ENCODE data around the gene GPR78.
"Not testable (repeated sequence)": the region's sequence is repeated elsewhere in the genome, so short reads cannot be mapped to it uniquely, and the experiment has no call there.

Gene GPR78

DNA sequence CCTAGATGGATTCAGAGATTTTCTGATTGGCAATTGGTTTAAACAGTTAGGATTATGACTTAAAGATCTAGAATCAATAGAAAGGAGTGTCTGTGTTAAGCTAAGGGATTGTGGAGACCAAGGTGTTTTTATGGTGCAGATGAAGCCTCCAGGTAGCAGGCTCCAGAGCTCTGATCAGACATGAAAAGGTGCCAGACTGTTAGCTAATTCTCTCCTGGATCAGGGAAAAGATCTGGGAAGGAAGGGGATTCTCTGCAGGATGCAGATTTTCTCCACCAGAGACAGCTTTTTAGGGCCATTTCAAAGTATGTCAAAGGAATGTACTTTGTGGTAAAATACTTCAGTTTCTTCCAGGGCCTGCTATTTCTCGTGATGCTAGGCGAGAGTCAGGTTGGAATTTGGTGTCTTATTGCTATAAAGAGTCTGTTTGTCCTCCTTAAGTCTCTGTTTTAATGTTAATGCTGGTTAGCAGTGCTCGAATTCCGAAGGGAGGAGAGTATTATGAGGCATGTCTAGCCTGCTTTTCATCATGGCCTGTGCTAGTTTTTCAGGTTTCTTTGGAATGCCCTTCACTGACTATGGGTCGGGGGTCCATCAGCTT lies 12.0 kb upstream of the GPR78 start:
- no peak for DNase-seq

DNA sequence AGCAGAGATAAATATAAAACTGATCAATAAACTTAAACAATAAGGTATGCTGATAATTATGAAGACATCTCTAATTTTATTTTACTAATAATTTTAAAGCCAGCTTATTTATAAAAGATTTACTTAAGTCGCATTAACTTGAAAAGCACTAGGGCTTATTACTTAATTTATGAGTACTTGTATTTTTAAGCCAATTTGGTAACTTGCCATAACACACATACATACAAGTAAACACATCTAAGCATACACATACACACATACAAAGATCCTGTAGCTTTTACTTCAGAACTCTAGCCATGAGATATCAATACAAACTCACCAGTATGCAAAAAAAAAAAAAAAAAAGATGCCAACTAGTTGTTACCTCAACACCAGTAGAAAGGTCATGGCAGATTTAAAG lies 10.0 kb upstream of the GPR78 start:
- no peak for DNase-seq

DNA sequence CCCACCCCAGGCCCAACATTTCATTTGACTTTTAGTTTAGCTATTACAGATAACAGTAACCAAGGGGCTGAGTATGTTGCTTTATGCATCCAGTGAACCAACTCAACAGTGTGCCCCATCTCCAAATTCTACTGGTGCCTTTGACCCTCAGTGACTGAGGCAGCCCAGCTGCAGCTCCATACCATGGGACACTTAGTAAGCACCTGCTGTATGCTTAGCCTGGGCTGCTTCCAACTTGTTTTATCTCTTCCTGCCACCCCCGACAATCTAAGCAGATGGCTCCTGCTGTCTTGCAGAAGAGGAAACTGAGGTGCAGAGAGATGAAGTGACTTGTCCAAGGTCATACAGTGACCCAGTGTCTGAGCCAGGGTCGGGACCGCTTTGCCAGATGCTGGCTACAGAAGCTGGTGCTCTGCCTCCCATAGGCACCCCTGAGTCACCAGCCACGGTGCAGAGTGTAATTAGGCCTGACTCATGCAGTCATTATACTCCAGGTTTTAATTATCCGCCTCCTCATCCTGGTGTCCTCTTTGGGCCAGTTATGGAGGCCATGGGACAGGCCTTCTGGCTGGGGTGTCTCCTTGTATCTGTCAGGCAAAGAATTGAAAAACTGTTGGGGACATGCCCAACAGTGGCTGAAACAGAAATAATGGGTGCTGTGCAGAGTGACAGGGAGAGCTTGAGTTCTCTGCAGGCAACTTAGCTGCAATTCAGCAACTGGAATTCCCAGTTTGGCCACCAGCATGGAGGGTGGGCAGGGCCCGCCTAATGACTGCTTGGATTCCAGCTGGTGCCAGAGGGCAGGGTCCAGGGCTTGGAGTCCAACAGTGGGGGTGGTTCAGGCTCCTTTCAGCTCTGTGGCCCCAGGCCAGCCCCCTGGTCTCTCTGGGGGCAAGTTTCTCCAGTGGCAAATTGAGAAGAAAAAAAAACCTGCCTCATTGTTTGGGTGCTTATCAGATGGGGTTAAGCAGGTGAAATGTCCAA lies 8.2 kb upstream of the GPR78 start:
- no peak for DNase-seq

DNA sequence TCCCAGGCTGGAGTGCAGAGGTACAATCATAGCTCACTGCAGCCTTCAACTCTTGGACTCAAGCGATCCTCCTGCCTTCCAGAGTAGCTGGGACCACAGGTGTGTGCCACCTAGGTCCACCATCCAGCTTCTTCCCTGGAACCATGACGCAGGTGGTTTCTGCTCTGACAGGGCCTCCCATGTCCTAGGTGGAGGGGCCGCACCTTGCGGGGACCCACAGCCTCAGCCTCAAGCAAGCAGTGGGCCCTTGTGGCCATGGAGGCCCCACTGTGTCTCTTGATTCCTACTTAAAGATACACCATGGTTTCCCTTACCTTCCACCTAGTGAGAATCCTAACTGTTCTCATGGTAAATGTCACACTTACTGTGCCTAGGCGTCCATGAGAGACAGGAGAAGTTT lies 6.9 kb upstream of the GPR78 start:
- no peak for DNase-seq

DNA sequence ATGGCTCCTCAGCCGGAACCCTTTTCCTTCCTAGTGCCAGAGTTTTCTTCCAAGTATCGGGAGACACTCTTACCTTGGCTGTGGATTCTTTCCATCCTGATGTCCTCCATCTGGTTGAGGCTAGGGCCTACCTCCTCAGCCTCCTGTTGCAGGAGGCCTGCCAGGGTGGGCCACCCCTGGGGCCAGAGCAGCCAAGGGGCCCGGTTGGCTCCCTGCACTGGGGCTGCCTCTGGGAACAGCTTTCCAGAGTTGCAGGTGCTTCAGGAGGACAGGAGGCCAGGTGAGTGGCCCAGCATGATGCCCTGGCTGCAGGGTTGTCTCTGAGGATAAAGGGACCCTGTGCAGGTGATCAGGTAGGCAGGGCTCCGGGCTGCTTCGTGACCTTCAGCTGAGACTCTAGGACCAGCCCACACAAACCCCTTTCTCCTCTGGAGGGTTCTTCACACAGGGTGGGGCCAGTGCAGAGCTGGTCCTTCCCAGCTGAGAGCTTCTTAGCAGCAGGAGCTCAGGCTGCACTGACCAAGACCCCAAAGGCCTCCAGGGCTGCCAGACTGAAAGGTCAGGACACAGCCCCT lies 5.3 kb upstream of the GPR78 start:
- no peak for DNase-seq

DNA sequence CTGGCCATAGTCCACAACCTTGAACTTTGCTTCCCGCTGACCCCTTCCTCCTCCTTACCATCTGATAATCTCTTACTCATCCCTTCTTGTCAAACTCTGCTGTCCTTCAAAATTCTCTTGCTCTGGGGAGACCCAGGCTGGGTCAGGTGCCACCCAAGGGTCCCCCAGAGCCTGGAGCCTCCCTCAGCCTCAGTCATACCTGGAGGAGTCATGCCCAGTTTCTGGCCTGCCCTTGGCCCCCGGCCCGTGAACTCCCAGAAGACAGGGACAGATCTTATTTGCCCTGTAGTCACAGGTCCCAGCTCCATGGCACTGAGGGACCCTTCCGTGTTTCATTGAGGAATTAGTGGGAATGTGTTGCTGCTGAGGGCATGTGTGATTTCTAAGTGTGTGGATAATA lies 4.7 kb upstream of the GPR78 start:
- no peak for DNase-seq

DNA sequence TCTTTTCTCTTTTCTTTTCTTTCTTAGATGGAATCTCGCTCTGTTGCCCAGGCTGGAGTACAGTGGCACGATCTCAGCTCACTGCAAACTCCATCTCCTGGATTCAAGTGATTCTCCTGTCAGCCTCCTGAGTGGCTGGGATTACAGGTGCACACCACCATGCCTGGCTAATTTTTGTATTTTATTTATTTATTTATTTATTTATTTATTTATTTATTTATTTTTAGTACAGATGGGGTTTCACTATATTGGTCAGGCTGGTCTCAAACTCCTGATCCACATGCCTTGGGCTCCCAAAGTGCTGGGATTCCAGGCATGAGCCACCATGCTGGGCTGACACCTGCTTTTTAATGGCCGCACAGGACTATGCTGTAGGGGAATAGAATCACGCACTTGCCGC lies 3.6 kb upstream of the GPR78 start:
- not testable (repeated sequence) for DNase-seq

DNA sequence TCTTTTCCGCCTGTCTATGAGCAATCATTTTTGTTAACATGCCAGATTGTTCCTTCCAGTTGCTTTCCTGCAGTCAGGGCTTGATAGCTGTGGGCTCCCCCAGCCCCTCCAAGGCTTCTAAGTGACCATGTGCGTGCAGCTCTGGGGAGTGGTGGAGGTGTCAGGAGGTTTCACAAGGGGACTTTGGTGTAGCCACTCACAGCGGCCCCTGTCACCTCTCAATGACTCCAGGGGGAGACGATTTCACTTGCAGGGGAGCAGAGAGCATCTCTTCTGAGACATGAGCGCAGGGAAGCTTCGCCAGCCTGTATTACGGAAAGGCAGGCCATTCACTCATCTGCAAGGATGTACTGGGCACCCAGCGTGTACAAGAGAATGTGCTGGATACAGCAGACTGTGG lies 3.1 kb upstream of the GPR78 start:
- no peak for DNase-seq

DNA sequence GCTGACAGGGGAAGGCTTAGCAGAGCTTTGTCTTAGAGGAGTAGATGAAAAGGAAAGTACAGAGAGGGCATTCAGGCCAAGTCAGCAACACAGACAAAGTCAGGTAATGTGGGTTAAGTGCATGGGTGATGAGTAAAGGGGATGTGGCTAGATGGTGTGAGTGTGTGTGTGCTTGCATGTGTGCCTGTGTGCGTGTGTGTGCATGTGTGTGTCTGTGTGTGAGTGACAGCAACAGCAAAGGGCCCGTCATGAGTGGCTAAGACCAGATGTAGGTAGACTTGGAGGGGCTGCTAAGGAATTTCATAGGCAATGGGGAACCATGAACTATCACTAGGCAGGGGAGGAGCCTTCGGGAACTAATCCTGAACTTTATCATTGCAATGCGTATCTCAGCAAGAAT lies 2.2 kb upstream of the GPR78 start:
- no peak for DNase-seq

DNA sequence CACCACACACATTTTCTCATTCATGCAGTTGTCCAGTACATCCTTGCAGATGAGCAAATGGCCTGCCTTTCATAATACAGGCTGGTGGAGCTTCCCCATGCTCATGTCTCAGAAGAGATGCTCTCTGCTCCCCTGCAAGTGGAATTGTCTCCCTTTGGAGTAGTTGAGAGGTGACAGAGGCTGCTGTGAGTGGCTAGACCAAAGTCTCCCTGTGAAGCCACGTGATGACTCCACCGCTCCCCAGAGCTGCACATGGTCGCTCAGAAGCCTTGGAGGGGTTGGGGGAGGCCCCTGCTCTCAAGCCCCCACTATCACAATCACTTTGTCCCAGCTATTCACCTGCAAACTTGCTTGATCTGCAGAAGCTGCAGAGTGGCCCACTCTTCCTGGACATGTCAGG lies 1.5 kb upstream of the GPR78 start:
- no peak for DNase-seq

DNA sequence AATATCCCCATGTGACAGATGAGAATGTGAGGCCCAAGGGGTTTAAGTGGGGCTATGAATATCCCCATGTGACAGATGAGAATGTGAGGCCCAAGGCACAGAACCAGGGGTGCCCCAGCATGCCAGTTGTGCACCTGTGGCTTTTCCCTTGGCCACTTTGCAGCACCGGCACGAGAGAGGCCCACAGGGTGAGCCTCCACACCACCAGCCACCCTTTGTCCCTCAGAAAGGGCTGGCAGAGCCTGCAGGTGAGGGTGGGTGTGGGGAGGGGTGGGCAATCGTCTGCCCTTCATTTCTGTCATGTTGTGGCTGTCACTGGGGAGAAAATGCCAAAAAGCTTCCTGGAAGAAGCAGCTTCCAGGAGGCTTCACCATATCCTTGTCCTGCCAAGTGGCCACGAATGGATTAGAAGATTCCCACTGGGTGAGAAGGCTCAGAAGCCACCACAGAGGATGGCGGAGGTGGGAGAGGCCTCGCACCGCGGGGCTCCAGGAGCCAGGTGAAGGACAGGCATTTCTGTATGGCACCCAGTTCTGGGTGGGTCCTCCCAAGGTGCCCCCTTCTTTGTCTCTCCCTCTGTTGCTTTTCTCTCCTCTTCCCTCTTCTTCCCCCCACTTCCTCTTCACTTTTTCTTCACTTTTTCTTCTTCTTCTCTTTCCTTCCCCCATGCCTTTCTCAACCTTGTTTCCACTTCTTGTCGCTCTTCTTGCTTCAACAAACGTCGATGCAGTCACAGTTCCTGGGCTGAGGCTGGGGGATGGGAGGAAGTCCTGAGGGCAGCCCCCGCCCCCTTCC lies 469 bp upstream of the GPR78 start:
- no peak for DNase-seq

DNA sequence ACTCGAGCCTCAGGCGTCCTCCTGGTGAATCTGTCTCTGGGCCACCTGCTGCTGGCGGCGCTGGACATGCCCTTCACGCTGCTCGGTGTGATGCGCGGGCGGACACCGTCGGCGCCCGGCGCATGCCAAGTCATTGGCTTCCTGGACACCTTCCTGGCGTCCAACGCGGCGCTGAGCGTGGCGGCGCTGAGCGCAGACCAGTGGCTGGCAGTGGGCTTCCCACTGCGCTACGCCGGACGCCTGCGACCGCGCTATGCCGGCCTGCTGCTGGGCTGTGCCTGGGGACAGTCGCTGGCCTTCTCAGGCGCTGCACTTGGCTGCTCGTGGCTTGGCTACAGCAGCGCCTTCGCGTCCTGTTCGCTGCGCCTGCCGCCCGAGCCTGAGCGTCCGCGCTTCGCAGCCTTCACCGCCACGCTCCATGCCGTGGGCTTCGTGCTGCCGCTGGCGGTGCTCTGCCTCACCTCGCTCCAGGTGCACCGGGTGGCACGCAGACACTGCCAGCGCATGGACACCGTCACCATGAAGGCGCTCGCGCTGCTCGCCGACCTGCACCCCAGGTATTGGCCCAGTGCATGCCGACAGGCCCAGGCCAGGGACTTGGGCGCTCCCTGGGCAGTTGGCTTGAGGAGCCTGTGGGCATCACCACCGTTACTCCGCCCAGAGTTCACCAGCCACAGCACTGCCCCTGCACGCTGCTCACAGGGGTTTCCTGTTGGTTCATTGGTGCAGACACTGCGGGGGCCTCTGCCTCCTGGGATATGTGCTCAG lies 1.1 kb downstream of the GPR78 start:
- DNase-seq, result no peak

DNA sequence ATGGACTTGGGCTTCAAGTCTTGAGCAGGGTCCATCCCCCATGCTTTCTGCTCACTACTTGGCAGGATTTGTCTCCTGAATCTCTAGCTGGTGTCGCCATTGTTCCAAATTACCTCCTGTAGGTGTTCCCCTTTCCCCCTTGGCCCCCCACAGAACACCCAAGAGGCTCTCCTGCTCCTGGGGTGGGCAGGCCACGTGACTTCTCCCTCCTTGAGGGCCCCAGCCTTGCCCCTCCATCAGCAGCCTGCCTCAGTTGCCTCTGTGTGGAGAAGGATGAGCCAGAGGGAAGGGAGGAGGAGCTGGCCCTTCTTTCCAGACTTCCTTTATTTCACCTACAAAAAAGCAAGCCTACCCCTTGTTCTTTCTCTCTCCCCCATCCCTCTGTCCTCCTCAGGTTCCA lies 1.8 kb downstream of the GPR78 start:
- no peak for DNase-seq

DNA sequence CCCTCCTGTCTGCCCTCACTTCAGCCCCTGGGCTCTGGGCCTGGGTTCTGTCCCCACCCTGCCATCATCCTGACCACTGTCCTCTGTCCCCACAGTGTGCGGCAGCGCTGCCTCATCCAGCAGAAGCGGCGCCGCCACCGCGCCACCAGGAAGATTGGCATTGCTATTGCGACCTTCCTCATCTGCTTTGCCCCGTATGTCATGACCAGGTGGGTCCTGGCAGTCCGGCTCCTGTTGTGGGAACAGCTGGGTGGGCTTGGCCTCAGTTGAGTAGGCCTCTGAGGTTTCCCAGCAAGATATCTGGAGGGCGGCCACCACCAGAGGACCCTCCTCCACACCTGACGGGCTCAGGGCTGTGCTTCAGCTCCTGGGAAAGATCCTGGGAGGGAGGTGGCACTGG lies 2.2 kb downstream of the GPR78 start:
- DNase-seq, result no peak

DNA sequence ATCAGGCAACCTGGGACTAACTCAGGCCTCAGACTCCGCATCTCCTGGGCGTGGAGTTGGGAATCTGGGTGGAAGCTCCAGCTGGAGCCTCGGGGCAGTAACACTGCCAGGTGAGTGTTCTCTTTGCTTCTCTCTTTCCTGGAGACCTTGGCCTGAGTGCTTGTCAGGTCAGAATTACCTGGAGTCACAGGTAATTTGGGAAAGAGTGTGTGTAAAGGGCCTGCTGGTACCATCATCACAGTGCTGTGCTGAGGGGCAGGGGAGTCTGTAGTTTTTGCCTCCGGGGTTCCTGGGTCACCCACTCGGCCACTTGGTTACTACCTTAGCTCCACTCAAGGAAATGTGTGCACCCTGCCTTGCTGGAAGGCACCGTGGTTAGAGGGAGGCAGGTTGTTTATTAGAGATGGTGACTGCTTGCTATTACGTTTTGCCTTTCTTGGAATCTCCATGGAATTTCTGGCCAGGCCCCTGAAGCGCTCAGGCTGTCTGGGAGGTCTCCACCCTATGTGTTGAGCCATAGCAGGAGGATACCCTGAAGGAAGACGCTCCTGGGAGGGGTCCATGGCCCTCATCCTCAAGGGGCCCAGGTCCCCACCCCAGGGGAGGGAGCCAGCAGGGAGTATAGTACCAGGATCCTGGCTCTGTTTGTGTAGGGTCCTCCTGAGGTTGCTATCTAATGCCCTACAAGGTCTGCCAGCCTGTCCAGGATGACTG lies 2.9 kb downstream of the GPR78 start:
- DNase-seq, result no peak

DNA sequence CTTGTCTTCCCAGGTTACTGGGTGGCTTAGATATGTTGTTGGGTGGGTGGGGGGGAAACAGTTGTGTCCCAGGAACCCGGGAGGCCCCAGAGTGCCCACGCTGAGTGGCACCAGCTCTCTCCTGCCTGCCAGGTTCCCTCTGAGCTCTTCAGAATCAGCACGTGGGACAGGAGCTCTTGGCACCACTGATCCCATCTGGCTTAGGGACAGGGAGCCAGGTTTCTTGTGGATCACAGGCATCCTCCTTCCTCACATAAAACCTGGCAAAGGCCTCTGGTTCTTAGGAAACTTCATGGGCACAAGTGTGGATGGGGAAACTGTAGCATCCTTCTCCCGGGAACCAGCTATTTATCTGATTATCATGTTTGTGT lies 3.4 kb downstream of the GPR78 start:
- no peak for DNase-seq

DNA sequence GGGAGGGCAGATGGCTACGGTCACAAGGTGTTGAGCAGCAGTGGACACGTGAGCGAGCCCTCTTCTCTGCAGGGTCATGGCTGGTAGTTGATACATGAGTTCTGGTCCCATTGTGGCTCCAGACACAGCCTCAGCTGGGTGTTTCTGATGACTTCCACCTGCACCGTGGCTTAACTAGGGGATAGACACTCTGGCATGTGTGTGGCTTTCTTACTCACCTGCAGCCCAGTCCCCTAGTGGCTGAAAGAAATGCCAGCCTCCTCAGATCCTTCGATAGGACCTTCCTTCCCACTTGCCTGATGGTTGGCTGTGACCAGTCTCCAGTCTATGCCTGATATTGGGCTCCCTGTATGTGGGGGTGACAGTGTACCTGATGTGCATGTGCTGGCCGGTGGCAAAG lies 5.0 kb downstream of the GPR78 start:
- no peak for DNase-seq

DNA sequence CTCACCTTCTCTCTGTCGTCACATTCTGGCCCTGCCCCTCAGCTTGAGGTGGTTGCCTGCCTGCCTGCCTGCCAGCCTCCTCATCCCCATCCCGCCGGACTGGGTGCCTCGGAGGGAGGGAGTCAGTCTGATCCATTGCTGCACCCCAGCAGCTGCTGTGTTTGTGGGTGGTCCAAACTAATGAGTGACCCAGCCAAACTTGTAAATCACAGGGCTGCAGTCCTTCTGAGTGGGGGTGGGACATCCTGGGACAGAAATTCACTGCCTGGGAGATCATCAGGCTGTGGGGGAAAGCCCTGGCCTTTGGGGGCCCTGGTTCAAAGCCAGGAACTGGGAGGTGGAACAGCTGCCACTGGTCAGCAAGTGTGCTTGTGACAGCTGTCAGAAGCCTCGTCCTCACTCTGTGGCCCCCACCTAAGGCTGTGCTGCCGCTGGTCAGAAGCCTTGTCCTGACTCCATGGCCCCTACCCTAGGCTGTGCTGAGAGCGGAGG lies 5.6 kb downstream of the GPR78 start:
- no peak for DNase-seq

DNA sequence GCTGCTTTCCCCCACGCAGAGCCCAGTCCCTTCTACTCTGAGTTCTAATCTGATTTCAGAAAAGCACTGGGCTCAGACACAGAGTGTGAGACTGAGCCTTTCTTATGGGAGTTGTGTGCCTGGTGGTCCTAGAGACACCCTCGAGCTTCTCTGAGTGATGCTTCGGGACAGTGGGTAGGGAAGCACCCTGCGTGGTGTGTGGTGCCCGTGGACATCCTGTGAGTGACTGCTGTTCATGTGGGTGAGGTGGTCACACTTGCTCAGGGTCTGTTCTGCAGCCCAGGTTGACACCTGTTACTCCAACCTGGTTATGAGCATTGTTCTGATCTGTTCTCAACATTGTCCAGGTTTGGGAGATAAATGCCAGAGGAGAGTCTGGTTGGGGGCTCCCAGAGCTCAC lies 6.1 kb downstream of the GPR78 start:
- no peak for DNase-seq

DNA sequence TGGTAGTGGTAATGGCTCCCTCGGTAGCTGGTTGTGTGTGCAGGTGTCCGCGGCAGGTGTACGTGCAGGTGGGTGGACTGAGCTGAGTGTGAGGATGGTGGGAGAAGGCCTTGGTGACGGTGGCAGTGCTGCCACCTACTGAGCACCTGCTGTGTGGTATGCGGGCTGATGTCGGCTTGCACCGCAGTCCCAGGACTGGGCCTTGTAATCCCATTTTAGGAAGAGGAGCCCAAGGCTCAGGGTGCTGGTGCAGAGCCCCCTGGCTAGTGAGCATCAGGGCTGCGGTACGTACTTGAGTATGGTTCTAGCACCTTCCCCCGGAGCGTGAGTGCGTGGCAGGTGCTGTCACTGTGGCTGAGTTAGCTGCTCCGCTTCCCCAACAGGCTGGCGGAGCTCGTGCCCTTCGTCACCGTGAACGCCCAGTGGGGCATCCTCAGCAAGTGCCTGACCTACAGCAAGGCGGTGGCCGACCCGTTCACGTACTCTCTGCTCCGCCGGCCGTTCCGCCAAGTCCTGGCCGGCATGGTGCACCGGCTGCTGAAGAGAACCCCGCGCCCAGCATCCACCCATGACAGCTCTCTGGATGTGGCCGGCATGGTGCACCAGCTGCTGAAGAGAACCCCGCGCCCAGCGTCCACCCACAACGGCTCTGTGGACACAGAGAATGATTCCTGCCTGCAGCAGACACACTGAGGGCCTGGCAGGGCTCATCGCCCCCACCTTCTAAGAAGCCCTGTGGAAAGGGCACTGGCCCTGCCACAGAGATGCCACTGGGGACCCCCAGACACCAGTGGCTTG lies 6.7 kb downstream of the GPR78 start:
- DNase-seq, result no peak
